Loucy (cell line): ENCODE data around the gene MTNR1B.

Source experiments
- H2AFZ ChIP-seq: fragments of 200-600 bp; sonication (generic); 2 replicates; pipeline ENCODE4 v1.6.0; 2016; ENCODE audit warnings: antibody characterized with exemption, mild to moderate bottlenecking, low read length, moderate library complexity
- H3F3A ChIP-seq: fragments of 200-600 bp; 2 replicates; pipeline ENCODE4 v1.6.0; 2016; ENCODE audit warnings: antibody characterized with exemption, low read depth, mild to moderate bottlenecking
- H3K27me3 ChIP-seq: fragments of 200-600 bp; sonication (generic); 2 replicates; pipeline ENCODE4 v1.6.1; 2014; ENCODE audit warnings: low read length, mild to moderate bottlenecking; ENCODE audit not compliant: insufficient read depth, poor library complexity, severe bottlenecking
- H3K36me3 ChIP-seq: fragments of 200-600 bp; sonication (generic); 2 replicates; pipeline ENCODE4 v1.6.1; 2016; ENCODE audit warnings: low read length; ENCODE audit not compliant: insufficient read depth
- H3K4me1 ChIP-seq: fragments of 200-600 bp; sonication (generic); 2 replicates; pipeline ENCODE4 v1.5.1; 2014; ENCODE audit warnings: low read length, mild to moderate bottlenecking; ENCODE audit not compliant: insufficient read depth, poor library complexity, severe bottlenecking
- H3K4me2 ChIP-seq: fragments of 200-600 bp; sonication (generic); 2 replicates; pipeline ENCODE4 v1.6.0; 2014; ENCODE audit warnings: antibody characterized with exemption, low read length, low read depth, mild to moderate bottlenecking; ENCODE audit not compliant: poor library complexity, severe bottlenecking
- H3K4me3 ChIP-seq: fragments of 200-600 bp; sonication (generic); 2 replicates; pipeline ENCODE4 v1.5.1; 2014; ENCODE audit warnings: low read length, mild to moderate bottlenecking, mixed read lengths; ENCODE audit not compliant: poor library complexity, severe bottlenecking
- H3K79me2 ChIP-seq: fragments of 200-600 bp; sonication (generic); 2 replicates; pipeline ENCODE4 v1.6.1; 2014; ENCODE audit warnings: low read length; ENCODE audit not compliant: insufficient read depth
- H3K9ac ChIP-seq: fragments of 200-600 bp; sonication (generic); 2 replicates; pipeline ENCODE4 v1.6.0; 2014; ENCODE audit warnings: mild to moderate bottlenecking, low read depth, low read length, moderate library complexity; ENCODE audit not compliant: poor library complexity, severe bottlenecking
- H3K9me2 ChIP-seq: fragments of 200-600 bp; sonication (generic); replicated peaks from 2 replicates; pipeline ENCODE4 v1.6.1; 2016; ENCODE audit warnings: low read depth, low read length, mixed read lengths
- H3K9me3 ChIP-seq: fragments of 200-600 bp; sonication (generic); 2 replicates; pipeline ENCODE4 v1.6.1; 2014; ENCODE audit warnings: mild to moderate bottlenecking, antibody characterized with exemption, low read length, low read depth; ENCODE audit not compliant: insufficient read depth
- H4K20me1 ChIP-seq: fragments of 200-600 bp; sonication (generic); 2 replicates; pipeline ENCODE4 v1.6.0; 2014; ENCODE audit warnings: antibody characterized with exemption, low read length, mild to moderate bottlenecking; ENCODE audit not compliant: insufficient read depth, poor library complexity, severe bottlenecking
- CTCF ChIP-seq: fragments of 200-600 bp; sonication (generic); conservative IDR thresholded peaks from 2 replicates; pipeline ENCODE4 v1.5.1; 2014; ENCODE audit warnings: mild to moderate bottlenecking, antibody characterized with exemption, low read length
- EZH2phosphoT487 ChIP-seq: fragments of 200-600 bp; IDR thresholded peaks from 2 replicates; pipeline ENCODE4 v1.6.1; 2018; ENCODE audit warnings: antibody characterized with exemption, mild to moderate bottlenecking, moderate library complexity, borderline replicate concordance

Gene MTNR1B

GRCh38 chr11:92939305-92939704, 30.1 kb upstream of the MTNR1B start:
- Histone ChIP-seq H3K4me1 (no peaks in the 10 kb centered on the region), H3K4me2 (no peak overlapping the region), H3K9me3 (no peaks in the 10 kb centered on the region), H2AFZ (no peak overlapping the region), H3F3A (no peaks in the 10 kb centered on the region), H3K9ac (no peak overlapping the region), H3K79me2 (no peaks in the 10 kb centered on the region), H3K36me3 (no peaks in the 10 kb centered on the region), H4K20me1 (no peaks in the 10 kb centered on the region), H3K27me3 (no peaks in the 10 kb centered on the region), H3K4me3 (no peak overlapping the region), H3K9me2 (no peaks in the 10 kb centered on the region)
- TF ChIP-seq CTCF = no peak

GRCh38 chr11:92941676-92942571, 27.5 kb upstream of the MTNR1B start:
- peak; percentile 84 for TF ChIP-seq CTCF
- no peak for TF ChIP-seq EZH2phosphoT487
- Histone ChIP-seq H2AFZ (peak overlapping the region; percentile 87), H3K36me3 (no peaks in the 10 kb centered on the region), H3K4me3 (peak overlapping the region; percentile 42), H3K27me3 (no peaks in the 10 kb centered on the region), H3K79me2 (no peaks in the 10 kb centered on the region), H3K9me2 (no peaks in the 10 kb centered on the region), H3K4me2 (peak overlapping the region; percentile 49), H3K4me1 (no peaks in the 10 kb centered on the region), H3K9ac (no peak overlapping the region), H3K9me3 (no peaks in the 10 kb centered on the region), H4K20me1 (no peaks in the 10 kb centered on the region), H3F3A (no peaks in the 10 kb centered on the region)

GRCh38 chr11:92946707-92947106, 22.7 kb upstream of the MTNR1B start:
- H3K4me2 ChIP-seq = no peak overlapping the region
- H4K20me1 ChIP-seq = no peaks in the 10 kb centered on the region
- H2AFZ ChIP-seq = no peak overlapping the region
- no peak overlapping the region for H3K4me3 ChIP-seq
- H3K9me2 ChIP-seq = no peaks in the 10 kb centered on the region
- no peaks in the 10 kb centered on the region for H3K4me1 ChIP-seq
- H3K79me2 ChIP-seq = no peaks in the 10 kb centered on the region
- H3K36me3 ChIP-seq = no peaks in the 10 kb centered on the region
- H3F3A ChIP-seq = no peaks in the 10 kb centered on the region
- TF ChIP-seq CTCF (no peak), EZH2phosphoT487 (no peak)
- H3K9me3 ChIP-seq = no peaks in the 10 kb centered on the region
- H3K27me3 ChIP-seq = no peaks in the 10 kb centered on the region
- no peak overlapping the region for H3K9ac ChIP-seq
